Tracheal epithelial cell (primary cell): Measurements from ENCODE around the gene GLIS1. TPM values are rescaled to one million over a fixed set of nuclear protein-coding genes. Genes with fewer than 3 reads are reported as not detected.

Experiments
- total RNA-seq: library from RNA; depleted of rRNA; stranded (reverse); fragments of >200 nt; gene quantifications from 2 replicates; pipeline ENCODE4 v1.2.1, GENCODE V29; 2014

Gene GLIS1
- total RNA-seq, result 0.24 TPM in 1 of 2 replicates, not detected in the other

DNA sequence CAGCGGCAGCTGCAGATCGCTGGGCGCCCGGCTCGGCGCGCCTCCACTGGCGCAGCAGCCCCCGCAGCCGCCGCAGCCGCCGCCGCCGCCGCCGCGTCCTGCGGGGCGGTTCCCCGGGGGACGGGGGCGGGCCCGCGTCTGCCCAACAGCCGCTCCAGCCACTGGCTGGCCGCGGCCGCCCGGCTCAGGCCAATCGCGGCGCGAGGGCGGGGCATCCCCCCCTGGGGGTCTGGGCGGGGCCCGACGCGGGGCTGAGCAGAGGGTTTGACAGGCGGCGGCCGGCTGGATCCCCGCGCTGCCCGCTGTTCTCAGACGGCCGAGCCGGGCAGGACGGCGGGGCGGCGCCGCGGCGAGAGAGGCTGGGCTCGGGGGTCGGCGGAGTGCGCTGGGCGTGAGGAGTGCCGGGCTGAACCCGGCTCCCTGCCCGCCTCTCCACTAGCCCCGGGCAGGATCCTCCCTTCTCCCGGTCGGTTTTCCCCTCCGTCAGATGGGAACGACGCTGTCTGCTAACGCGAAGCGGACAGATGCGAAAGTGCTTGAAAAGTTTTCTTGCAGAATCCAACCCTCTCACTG lies at the start of gene GLIS1:
Gene GLIS1 (minus strand): TSS at position 56 of the 573 bp plus-strand sequence. CDS start 1,100 bp downstream, outside the sequence.

DNA sequence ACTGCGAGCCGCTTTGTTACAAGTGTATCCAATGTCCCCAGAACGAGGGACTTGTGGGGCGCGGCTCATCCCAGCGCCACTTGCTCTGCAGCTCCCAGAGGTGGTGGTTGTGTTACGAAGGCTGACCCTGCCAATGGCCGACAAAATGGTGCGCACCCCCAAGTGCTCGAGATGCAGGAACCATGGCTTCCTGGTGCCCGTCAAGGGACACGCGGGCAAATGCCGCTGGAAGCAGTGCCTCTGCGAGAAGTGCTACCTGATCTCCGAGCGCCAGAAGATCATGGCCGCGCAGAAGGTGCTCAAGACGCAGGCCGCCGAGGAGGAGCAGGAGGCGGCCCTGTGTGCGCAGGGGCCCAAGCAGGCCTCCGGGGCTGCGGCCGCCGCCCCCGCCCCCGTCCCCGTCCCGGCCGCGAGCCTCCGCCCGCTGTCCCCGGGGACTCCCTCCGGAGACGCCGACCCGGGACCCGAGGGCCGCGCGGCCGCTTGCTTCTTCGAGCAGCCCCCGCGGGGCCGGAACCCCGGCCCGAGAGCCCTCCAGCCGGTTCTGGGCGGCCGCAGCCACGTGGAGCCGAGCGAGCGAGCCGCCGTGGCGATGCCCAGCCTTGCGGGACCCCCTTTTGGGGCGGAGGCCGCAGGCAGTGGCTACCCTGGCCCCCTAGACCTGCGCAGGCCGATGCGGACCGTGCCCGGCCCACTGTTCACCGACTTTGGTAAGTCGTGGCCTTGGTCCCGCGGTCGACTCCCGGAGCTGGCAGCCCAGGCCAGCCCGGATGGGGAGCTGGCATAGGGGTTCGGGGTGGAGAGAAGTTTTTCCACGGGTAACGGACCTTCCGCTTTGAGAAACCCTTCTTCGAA lies 279.4 kb downstream of the GLIS1 start, which contains the start of gene DMRTB1:
Gene DMRTB1 (plus strand): TSS at position 79 of the 855 bp plus-strand sequence. CDS start 55 bp downstream, at position 134.

Other genes starting within 250 kb of the GLIS1 start
- gene NDC1, start 99.1 kb upstream of the GLIS1 start, total RNA-seq, result 20.2 and 24.7 TPM in 2 replicates
- gene YIPF1, start 150.6 kb upstream of the GLIS1 start, total RNA-seq, result 16.4 and 27.7 TPM in 2 replicates
- not detected in 2 replicates for gene DIO1, start 155.0 kb upstream of the GLIS1 start, total RNA-seq
- 10.9 and 12.3 TPM in 2 replicates for gene IFT25, start 206.5 kb upstream of the GLIS1 start, total RNA-seq
- gene LRRC42, start 207.2 kb upstream of the GLIS1 start, total RNA-seq, result 50.7 and 52.3 TPM in 2 replicates